ENCODE data around the gene SDHAF1. TPM values are rescaled to one million over a fixed set of nuclear protein-coding genes. Genes with fewer than 3 reads are reported as not detected.

SDHAF1 gene
- polyA plus RNA-seq, 1 of the 3 experiments (the other 2 are of a cell fraction): 25.3 TPM

GRCh38 chr19:36025541-36025940, 30.6 kb downstream of the SDHAF1 start:
- TF ChIP-seq USF1 (IDR thresholded peaks at IDR 0.05; ENCODE audit: borderline replicate concordance, low read depth): no peak
- TF ChIP-seq RXRA (IDR thresholded peaks at IDR 0.05; ENCODE audit: borderline replicate concordance, low read depth): no peak
- H3K27me3 ChIP-seq (ENCODE audit: insufficient read depth): no peaks in the 10 kb centered on the region
- H3F3A ChIP-seq (replicated peaks; ENCODE audit: insufficient read depth): no peaks in the 10 kb centered on the region
- POLR2A ChIA-PET: no interaction called here
- CTCF ChIA-PET: no interaction called here
- H3K36me3 ChIP-seq (replicated peaks in 1 of 2; ENCODE audit: control insufficient read depth in 1 of 2, insufficient read depth in 2 of 2, low read length in 1 of 2): peaks cover 8 to 23% of the 10 kb centered on the region in 2 experiments
- H3K9me3 ChIP-seq: no peaks in the 10 kb centered on the region
- H3K9me2 ChIP-seq: no peaks in the 10 kb centered on the region
- 0 out of 2 replicates have a peak, but pooled peaks cover 3% of the 10 kb centered on the region for H3K79me2 ChIP-seq (ENCODE audit: insufficient read depth)
- H3K27ac ChIP-seq (ENCODE audit: low read depth in 2 of 2, low read length in 1 of 2): no peak overlapping the region
- H3K4me1 ChIP-seq (ENCODE audit: control insufficient read depth in 1 of 2, insufficient read depth in 2 of 2, low read depth in 1 of 2, low read length in 1 of 2): no peaks in the 10 kb centered on the region
- DNase-seq: no peak
- H3K4me2 ChIP-seq: no peak overlapping the region
- 62% methylated on average over 1 of the region's 1 CpG for WGBS (ENCODE audit: low lambda C conversion rate)
- no peak overlapping the region for H3K9ac ChIP-seq
- no peaks in the 10 kb centered on the region for H4K20me1 ChIP-seq (ENCODE audit: insufficient read depth)
- no peak overlapping the region for H2AFZ ChIP-seq (ENCODE audit: low read depth)
- H3K4me3 ChIP-seq (ENCODE audit: low read depth in 2 of 2, low read length in 1 of 2): no peak overlapping the region

GRCh38 chr19:36026091-36026876, 31.3 kb downstream of the SDHAF1 start:
- 93% methylated on average over 46 of the region's 49 CpGs for WGBS (ENCODE audit: low lambda C conversion rate)
- H3K9me3 ChIP-seq: no peaks in the 10 kb centered on the region
- H3F3A ChIP-seq (replicated peaks; ENCODE audit: insufficient read depth): no peaks in the 10 kb centered on the region
- H3K4me3 ChIP-seq (ENCODE audit: low read depth in 2 of 2, low read length in 1 of 2): no peak overlapping the region
- peaks cover 3 to 23% of the 10 kb centered on the region in 2 experiments for H3K36me3 ChIP-seq (replicated peaks in 1 of 2; ENCODE audit: control insufficient read depth in 1 of 2, insufficient read depth in 2 of 2, low read length in 1 of 2)
- CTCF ChIA-PET: no interaction called here
- no peak overlapping the region for H3K4me2 ChIP-seq
- no peaks in the 10 kb centered on the region for H3K9me2 ChIP-seq
- no peaks in the 10 kb centered on the region for H3K27me3 ChIP-seq (ENCODE audit: insufficient read depth)
- no peaks in the 10 kb centered on the region; a peak in 1 of 4 replicates for H3K4me1 ChIP-seq (ENCODE audit: control insufficient read depth in 1 of 2, insufficient read depth in 2 of 2, low read depth in 1 of 2, low read length in 1 of 2)
- H3K9ac ChIP-seq: no peak overlapping the region
- DNase-seq: no peak
- no peaks in the 10 kb centered on the region for H4K20me1 ChIP-seq (ENCODE audit: insufficient read depth)
- TF ChIP-seq SMC3 (IDR thresholded peaks at IDR 0.05; ENCODE audit: low read depth, low read length) (no peak), PBX3 (IDR thresholded peaks at IDR 0.05) (no peak), CHD2 (IDR thresholded peaks at IDR 0.05; ENCODE audit: low read length, partially characterized antibody) (no peak), ELF1 (IDR thresholded peaks at IDR 0.05) (no peak), MXI1 (IDR thresholded peaks at IDR 0.05; ENCODE audit: low read depth, low read length) (no peak), MEF2A (IDR thresholded peaks at IDR 0.05; ENCODE audit: borderline replicate concordance, low read depth) (no peak), YY1 (IDR thresholded peaks at IDR 0.05; ENCODE audit: low read depth) (no peak), USF1 (IDR thresholded peaks at IDR 0.05; ENCODE audit: borderline replicate concordance, low read depth) (no peak), TAF1 (IDR thresholded peaks at IDR 0.05; ENCODE audit: borderline replicate concordance, low read depth, low read length) (no peak), IRF3 (IDR thresholded peaks at IDR 0.05; ENCODE audit: low read depth, low read length) (no peak), GABPA (IDR thresholded peaks at IDR 0.05; ENCODE audit: low read depth) (no peak), REST (IDR thresholded peaks at IDR 0.05; ENCODE audit: low read depth, low read length) (no peak), GATA2 (CRISPR knock-in tag; IDR thresholded peaks at IDR 0.05) (no peak), RFX5 (IDR thresholded peaks at IDR 0.05; ENCODE audit: low read length) (no peak), NRF1 (IDR thresholded peaks at IDR 0.05; ENCODE audit: low read depth, low read length) (no peak), FOSL2 (IDR thresholded peaks at IDR 0.05; ENCODE audit: borderline replicate concordance, low read depth) (no peak), JUND (IDR thresholded peaks at IDR 0.05) (no peak)
- no peak overlapping the region for H3K27ac ChIP-seq (ENCODE audit: low read depth in 2 of 2, low read length in 1 of 2)
- POLR2A ChIA-PET: no interaction called here
- no peak overlapping the region for H2AFZ ChIP-seq (ENCODE audit: low read depth)
- 0 out of 2 replicates have a peak, but pooled peaks cover 3% of the 10 kb centered on the region for H3K79me2 ChIP-seq (ENCODE audit: insufficient read depth)
